ENCODE results near the gene F2RL2.

F2RL2 gene

GRCh38 chr5:76657091-76657490 lies 33.9 kb upstream of the F2RL2 start:
- no peaks in the 10 kb centered on the region for H3K79me2 ChIP-seq (ENCODE audit: control insufficient read depth, low read length)
- no peaks in the 10 kb centered on the region for H3F3A ChIP-seq (ENCODE audit: control insufficient read depth, insufficient read depth)
- peaks cover 21% of the 10 kb centered on the region for H3K36me3 ChIP-seq (ENCODE audit: control insufficient read depth, low read length)
- no peaks in the 10 kb centered on the region for H3K9me3 ChIP-seq (ENCODE audit: control insufficient read depth, insufficient read depth, low read length)
- no peak overlapping the region for H3K4me2 ChIP-seq (ENCODE audit: low read length)
- peaks cover 9% of the 10 kb centered on the region for H3K4me1 ChIP-seq (ENCODE audit: control insufficient read depth, low read length)
- no peak overlapping the region for H3K4me3 ChIP-seq (ENCODE audit: low read length)
- no peaks in the 10 kb centered on the region for H3K9me2 ChIP-seq (replicated peaks; ENCODE audit: control insufficient read depth, low read length)
- no peaks in the 10 kb centered on the region for H3K27me3 ChIP-seq (ENCODE audit: control insufficient read depth, low read length)
- TF ChIP-seq CTCF (IDR thresholded peaks at IDR 0.05; ENCODE audit: low read depth, low read length, poor library complexity, severe bottlenecking) (no peak), EZH2phosphoT487 (IDR thresholded peaks at IDR 0.05; ENCODE audit: borderline replicate concordance, low read length) (no peak)
- H3K27ac ChIP-seq (ENCODE audit: low read depth, low read length) = no peak overlapping the region
- H4K20me1 ChIP-seq (ENCODE audit: control insufficient read depth, insufficient read depth, low read depth, low read length) = no peaks in the 10 kb centered on the region

DNA sequence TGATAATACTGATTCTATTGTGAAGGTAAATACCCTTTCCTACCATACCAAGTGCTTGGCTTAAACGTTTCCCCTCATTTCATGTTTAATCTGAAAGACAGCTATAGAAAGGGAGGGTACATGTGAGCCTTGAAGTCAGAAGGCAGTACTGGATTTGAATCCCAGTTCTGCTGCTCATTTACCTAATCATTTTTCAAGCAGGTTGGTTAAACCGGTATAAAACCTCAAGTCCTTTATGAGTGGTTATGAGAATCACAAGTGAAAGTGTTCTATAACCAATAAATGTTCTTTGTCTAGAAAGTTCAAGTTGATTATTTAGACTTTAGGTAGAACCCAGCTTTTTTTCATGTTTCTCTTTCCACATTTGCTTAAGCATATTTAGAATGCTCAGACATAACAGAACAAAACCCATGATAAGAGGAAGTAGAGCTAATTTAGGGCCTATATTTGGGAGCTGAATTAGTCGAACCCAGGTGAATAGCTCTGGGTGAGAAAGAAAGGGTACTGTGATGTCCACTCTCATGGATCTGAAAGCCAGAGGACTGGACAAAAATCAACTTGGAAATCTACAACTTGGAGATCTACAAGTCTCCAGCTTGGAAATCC lies 29.7 kb upstream of the F2RL2 start:
- H3F3A ChIP-seq (ENCODE audit: control insufficient read depth, insufficient read depth) = no peaks in the 10 kb centered on the region
- H3K4me3 ChIP-seq (ENCODE audit: low read length) = no peak overlapping the region
- no peaks in the 10 kb centered on the region for H4K20me1 ChIP-seq (ENCODE audit: control insufficient read depth, insufficient read depth, low read depth, low read length)
- H3K4me2 ChIP-seq (ENCODE audit: low read length) = no peak overlapping the region
- H3K36me3 ChIP-seq (ENCODE audit: control insufficient read depth, low read length) = peaks cover 16% of the 10 kb centered on the region
- peaks cover 18% of the 10 kb centered on the region for H3K9me3 ChIP-seq (ENCODE audit: control insufficient read depth, insufficient read depth, low read length)
- no peaks in the 10 kb centered on the region for H3K27me3 ChIP-seq (ENCODE audit: control insufficient read depth, low read length)
- H3K9me2 ChIP-seq (replicated peaks; ENCODE audit: control insufficient read depth, low read length) = no peaks in the 10 kb centered on the region
- peaks cover 9% of the 10 kb centered on the region for H3K4me1 ChIP-seq (ENCODE audit: control insufficient read depth, low read length)
- no peak overlapping the region for H3K27ac ChIP-seq (ENCODE audit: low read depth, low read length)
- no peaks in the 10 kb centered on the region for H3K79me2 ChIP-seq (ENCODE audit: control insufficient read depth, low read length)
- TF ChIP-seq CTCF (IDR thresholded peaks at IDR 0.05; ENCODE audit: low read depth, low read length, poor library complexity, severe bottlenecking) = no peak
- no peak for TF ChIP-seq EZH2phosphoT487 (IDR thresholded peaks at IDR 0.05; ENCODE audit: borderline replicate concordance, low read length)

DNA sequence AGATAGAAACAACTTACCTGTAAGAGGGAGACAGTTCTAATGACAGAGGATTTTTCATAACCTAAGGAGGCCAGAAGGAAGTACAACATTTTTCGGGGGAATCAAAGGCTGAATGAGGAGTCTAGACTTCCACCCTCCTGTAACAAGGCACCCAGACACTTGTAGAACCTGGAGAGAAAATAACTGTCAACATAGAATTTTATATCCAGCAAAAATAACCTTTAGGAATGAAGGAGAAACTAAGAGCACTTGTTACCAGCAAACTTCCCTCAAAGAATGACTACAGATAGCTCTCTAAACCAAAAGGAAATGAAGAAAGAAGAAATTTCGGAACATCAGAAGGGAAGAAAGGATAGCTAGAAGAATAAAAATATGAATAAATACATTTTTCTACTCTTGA lies 25.9 kb upstream of the F2RL2 start:
- Histone ChIP-seq H3K4me1 (ENCODE audit: control insufficient read depth, low read length) (peaks cover 9% of the 10 kb centered on the region), H3F3A (ENCODE audit: control insufficient read depth, insufficient read depth) (no peaks in the 10 kb centered on the region), H3K27ac (ENCODE audit: low read depth, low read length) (no peak overlapping the region), H3K9me2 (replicated peaks; ENCODE audit: control insufficient read depth, low read length) (no peaks in the 10 kb centered on the region), H3K36me3 (ENCODE audit: control insufficient read depth, low read length) (peaks cover 16% of the 10 kb centered on the region), H3K4me3 (ENCODE audit: low read length) (no peak overlapping the region), H3K4me2 (ENCODE audit: low read length) (no peak overlapping the region), H4K20me1 (ENCODE audit: control insufficient read depth, insufficient read depth, low read depth, low read length) (no peaks in the 10 kb centered on the region), H3K27me3 (ENCODE audit: control insufficient read depth, low read length) (no peaks in the 10 kb centered on the region), H3K9me3 (ENCODE audit: control insufficient read depth, insufficient read depth, low read length) (peaks cover 18% of the 10 kb centered on the region), H3K79me2 (ENCODE audit: control insufficient read depth, low read length) (no peaks in the 10 kb centered on the region)
- TF ChIP-seq EZH2phosphoT487 (IDR thresholded peaks at IDR 0.05; ENCODE audit: borderline replicate concordance, low read length) (no peak), CTCF (IDR thresholded peaks at IDR 0.05; ENCODE audit: low read depth, low read length, poor library complexity, severe bottlenecking) (no peak)
